GM18519 (cell line): ENCODE results near the gene FAM111A.

ENCODE experiments used
- ATAC-seq: cut with Tn5 transposase; IDR thresholded peaks from one replicate; pipeline ENCODE4 v1.9.1; 2021; ENCODE audit warnings: mild to moderate bottlenecking, moderate library complexity; ENCODE audit not compliant: unreplicated experiment, low FRiP score

Gene FAM111A

DNA sequence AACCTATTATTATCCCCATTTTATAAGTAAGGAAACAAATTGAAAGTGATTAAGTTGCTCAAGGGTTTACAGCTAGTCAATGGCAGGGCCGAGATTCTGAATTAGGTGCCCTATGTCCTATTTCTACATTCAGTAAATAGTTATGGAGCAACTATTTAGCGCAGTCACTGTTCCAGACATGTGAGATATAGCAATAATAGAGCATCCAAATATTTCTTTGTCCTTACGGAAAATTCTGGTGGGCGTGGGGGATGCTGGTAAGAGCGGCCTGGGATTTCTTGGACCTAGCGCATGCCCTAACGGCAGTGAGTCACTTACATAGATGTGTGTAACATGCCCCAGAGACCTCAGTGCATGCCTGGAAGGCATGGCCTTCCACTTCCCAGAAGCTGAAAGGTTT, 33.7 kb downstream of the FAM111A start:
- no peak for ATAC-seq

- ATAC-seq = no peak
Observed at GRCh38 chr11:59178402-59178801, 35.7 kb downstream of the FAM111A start.

DNA sequence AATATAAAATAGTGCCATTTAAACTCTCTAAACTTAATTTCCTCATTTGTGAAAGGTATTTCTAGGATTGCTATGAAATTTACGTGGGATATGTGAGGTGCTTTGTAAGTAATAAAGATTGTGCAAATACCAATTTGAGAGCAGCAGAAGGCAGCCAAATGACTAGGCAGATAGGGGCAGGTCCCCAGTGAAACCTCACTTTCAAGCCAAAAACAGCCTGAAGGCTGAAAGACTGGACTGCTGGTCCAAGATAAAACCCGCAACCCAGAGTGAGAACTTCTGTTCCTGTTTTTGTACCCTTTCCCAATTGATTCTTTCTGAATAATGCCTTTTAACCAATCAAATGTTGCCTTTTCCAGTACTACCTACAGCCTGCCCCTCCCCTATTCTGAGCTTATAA, 36.5 kb downstream of the FAM111A start:
- no peak for ATAC-seq

GRCh38 chr11:59180168-59180776, 37.6 kb downstream of the FAM111A start:
- no peak for ATAC-seq

GRCh38 chr11:59180907-59181306, 38.3 kb downstream of the FAM111A start:
- no peak for ATAC-seq

GRCh38 chr11:59181746-59182456, 39.2 kb downstream of the FAM111A start:
- no peak for ATAC-seq

- no peak for ATAC-seq
Observed at GRCh38 chr11:59182457-59183151, 39.9 kb downstream of the FAM111A start.

GRCh38 chr11:59183771-59184170, 41.1 kb downstream of the FAM111A start:
- no peak for ATAC-seq

- no peak for ATAC-seq
Observed at GRCh38 chr11:59184691-59185339, 42.2 kb downstream of the FAM111A start.

GRCh38 chr11:59185386-59185945, 42.8 kb downstream of the FAM111A start:
- ATAC-seq = no peak

DNA sequence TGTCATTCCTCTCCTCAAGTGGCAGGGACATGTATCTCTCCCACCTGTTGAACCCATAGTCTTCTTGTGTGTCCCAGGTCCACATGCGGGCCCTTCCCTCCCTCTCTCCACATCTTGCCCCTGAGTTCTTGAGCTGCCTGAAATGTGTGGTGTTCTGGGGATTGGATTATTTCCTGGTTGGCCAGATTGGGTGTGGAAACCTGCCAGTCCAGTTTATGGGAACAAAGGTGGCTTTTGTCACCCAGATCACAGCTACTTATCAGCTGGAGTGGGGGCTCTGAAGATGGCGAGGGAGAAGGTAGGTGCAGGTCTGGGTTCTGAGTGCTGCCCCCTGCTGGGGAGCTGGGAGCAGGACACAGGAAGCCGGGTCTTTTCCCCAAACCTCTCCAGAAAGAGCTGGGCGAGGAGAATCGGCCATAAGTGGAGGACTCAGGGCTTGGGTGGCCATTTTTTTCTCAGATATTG, 43.5 kb downstream of the FAM111A start:
- ATAC-seq = peak; percentile 65

- no peak for ATAC-seq
Observed at GRCh38 chr11:59187035-59187434, 44.4 kb downstream of the FAM111A start.

DNA sequence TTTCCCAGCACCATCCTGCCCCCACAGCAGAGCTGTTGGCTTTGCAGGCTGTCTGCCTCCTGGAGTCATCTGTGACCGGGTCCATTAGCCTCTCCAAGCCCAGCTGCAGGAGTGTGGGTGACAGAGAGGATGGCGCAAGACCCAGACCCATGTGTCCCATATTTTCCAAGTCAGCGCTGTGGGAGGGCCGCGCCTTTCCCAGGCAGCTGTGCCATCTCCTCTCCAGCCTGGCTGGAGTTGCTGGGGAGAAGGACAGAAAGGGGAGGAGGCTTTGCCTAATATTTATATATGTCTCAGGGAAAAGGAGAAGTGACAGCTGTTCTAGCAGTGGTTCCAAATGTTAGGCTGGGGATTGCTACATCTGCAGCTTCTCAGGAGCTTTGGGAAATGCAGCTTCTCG, 44.9 kb downstream of the FAM111A start:
- no peak for ATAC-seq

DNA sequence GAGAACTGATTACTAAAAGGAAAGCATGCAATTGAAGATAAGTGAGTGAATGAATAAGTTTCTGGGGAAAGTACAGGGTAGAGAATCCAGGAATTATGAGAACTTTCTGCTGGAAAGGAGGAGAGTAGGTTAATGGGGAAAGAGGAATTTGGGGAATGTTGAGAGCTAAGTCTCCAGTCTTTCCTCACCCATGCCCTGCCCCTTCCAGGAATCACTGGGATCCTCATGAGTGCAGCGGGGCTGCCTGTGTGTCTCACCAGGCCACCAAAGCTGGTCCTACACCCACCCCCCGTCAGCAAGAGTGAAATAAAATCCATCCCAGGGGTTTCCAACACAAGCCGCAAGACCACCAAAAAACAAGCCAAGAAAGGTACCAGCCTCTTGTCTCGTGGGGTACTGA, 46.3 kb downstream of the FAM111A start:
- ATAC-seq = no peak

DNA sequence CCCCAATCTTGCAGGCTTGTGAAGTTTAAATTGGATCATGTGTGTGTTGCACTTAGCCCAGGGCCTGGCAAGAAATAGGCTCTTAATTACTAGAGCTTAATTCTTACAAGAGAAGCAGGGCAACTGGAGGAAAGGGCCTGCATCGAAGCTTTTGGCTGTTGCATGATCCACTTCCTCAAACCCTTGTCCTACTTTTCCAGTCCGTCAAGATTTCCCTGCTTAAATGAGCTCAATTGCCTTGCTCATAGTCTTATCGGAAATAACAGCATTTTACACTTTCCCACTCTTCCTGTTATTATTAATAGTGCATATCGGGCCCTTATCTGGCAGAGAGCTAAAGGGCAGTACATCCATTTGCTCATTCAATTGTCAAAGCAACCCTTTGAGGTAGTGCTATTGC, 47.3 kb downstream of the FAM111A start:
- no peak for ATAC-seq

DNA sequence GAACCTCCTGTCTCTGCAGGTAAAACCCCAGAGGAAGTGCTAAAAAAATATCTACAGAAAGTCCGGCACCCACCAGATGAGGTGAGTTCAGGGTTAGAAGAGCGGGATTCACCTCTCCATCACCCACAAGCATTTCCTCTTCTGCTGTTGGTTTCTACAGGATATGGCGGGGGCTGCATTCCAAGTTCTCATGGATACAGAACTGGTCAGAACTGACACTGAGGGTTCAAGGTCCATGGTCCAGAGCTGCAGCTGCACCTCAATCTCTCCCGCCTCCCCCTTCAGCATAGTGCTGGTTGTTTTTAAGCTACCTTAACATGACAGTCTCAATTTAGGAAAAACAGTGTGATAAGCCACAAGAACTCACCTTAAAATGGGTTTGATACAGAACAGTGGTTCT, 48.4 kb downstream of the FAM111A start:
- ATAC-seq = no peak

DNA sequence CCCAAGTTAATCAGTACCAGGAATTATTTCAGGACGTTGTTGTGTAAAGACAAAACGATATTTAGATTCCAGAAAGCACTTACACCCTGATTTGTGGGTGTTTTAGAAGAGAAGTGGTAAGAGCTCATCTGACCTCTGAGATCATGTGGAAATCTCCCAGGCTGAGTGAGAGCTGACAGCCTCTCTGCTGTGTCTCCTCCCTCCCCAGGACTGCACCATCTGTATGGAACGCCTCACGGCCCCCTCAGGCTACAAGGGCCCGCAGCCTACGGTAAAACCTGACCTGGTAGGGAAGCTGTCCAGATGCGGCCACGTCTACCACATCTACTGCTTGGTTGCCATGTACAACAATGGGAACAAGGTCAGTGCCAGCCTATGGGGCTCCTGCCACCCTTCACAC, 49.2 kb downstream of the FAM111A start:
- ATAC-seq = no peak

DNA sequence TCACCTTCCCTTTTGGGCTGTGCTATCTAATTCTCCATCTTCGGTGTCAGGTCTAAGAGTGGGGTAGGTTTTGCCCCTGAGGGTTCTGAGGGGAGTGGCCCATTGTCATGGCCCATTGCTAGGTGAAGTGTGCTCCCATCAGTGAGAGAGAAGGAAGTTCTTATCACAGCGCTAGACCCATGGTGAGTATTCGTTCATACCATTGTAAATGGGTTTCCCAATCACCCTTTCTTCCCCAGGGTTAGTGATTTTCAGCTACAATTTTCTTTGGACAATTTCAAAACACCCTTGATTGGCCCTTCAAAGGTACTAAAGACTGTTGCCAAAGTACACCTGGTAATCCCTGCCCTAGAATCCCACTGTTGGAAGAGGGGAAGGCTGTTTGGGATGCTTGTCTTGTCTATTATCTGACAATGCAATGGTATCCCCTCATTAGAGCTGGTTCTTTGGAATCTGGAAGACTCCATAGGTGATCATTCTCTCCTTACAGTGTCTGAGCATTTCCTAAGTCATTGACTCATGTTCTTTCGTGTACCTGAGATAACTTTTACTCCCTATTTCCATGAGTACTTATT, 49.9 kb downstream of the FAM111A start:
- ATAC-seq = no peak

- no peak for ATAC-seq
Observed at GRCh38 chr11:59193587-59194130, 51.0 kb downstream of the FAM111A start.

GRCh38 chr11:59195586-59195985, 52.9 kb downstream of the FAM111A start:
- no peak for ATAC-seq
